GM21825 (cell line): Measurements from ENCODE around the gene NECTIN3.

ENCODE experiments used
- ATAC-seq: cut with Tn5 transposase; IDR thresholded peaks from one replicate; pipeline ENCODE4 v1.9.1; 2021; ENCODE audit warnings: mild to moderate bottlenecking, moderate library complexity; ENCODE audit not compliant: unreplicated experiment

NECTIN3 gene, protein sequence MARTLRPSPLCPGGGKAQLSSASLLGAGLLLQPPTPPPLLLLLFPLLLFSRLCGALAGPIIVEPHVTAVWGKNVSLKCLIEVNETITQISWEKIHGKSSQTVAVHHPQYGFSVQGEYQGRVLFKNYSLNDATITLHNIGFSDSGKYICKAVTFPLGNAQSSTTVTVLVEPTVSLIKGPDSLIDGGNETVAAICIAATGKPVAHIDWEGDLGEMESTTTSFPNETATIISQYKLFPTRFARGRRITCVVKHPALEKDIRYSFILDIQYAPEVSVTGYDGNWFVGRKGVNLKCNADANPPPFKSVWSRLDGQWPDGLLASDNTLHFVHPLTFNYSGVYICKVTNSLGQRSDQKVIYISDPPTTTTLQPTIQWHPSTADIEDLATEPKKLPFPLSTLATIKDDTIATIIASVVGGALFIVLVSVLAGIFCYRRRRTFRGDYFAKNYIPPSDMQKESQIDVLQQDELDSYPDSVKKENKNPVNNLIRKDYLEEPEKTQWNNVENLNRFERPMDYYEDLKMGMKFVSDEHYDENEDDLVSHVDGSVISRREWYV

GRCh38 chr3:111071257-111072030 is at the start of gene NECTIN3:
Gene NECTIN3, plus strand, starts transcription at chr3:111071816. Its CDS starts 202 bp downstream, at chr3:111072018.
- ATAC-seq: peak; percentile 69

DNA sequence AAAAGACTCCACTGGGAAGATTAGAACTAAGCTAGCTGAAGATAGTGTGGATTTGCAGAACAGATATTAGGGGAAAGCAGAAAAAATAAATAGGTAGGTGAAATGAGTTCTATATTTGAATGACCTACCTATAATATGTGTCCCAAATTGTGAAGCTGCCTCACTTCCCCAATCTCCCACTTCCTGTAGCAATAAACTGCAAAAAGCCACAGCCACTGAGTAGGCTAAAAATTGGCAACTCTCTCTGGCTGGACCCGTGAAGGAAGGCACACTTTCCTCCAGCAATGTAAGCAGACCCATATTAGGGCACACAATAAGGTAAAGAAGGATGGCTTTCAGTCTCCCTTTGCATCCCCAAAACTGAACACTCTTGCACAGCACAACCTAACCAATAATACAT is 43.7 kb upstream of the NECTIN3 start:
- ATAC-seq: no peak

- ATAC-seq: no peak
These were observed 40.1 kb upstream of the NECTIN3 start for GRCh38 chr3:111031538-111031937.

- ATAC-seq: no peak
These were observed 38.9 kb upstream of the NECTIN3 start for GRCh38 chr3:111032677-111033076.

DNA sequence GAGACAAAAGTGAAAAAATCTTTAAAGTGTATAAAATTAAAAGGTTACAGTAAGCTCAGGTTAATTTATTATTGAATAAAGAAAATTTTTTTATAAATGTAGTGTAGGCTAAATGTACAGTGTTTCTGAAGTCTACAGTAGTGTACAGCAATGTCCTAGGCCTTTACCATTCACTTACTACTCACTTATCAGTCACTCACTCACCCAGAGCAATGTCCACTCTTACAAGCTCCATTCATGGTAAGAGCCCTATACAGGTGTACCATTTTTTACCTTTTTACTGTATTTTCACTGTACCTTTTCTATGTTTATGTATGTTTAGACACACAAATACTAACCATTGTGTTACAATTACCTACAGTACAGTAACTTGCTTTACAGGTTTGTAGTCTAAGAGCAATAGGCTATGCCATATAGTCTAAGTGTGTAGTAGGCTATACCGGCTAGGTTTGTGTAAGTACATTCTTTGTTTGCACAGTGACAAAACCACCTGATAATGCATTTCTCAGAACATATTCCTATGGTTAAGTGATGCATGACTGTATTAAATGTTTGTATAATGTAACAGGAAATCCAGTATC is 38.1 kb upstream of the NECTIN3 start:
- ATAC-seq: no peak

- ATAC-seq: no peak
These were observed 36.3 kb upstream of the NECTIN3 start for GRCh38 chr3:111035316-111035715.

- ATAC-seq: no peak
These were observed 35.7 kb upstream of the NECTIN3 start for GRCh38 chr3:111035902-111036301.

- no peak for ATAC-seq
These were observed 30.7 kb upstream of the NECTIN3 start for GRCh38 chr3:111040959-111041358.

DNA sequence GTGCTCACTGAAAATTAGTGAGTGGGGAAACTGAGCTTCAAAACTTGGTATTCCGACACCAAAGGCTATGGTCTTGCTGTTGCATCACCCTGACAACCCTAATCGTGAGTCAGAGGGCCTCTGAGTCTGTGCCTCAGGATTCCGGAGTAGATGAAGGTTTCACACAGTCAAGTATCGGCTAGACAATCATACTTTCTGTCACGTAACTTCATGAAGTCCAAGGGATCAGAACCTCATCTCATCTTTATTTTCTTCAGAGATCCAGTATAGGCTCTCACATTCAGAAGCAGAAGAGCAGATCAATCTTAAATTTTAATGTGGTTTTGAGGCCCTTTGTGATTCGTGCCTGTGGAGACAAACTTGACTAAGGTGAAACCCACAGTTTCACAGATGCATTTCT is 26.1 kb upstream of the NECTIN3 start:
- no peak for ATAC-seq

GRCh38 chr3:111047042-111047441 is 24.6 kb upstream of the NECTIN3 start:
- no peak for ATAC-seq

- ATAC-seq: no peak
These were observed 23.7 kb upstream of the NECTIN3 start for GRCh38 chr3:111047812-111048435.

DNA sequence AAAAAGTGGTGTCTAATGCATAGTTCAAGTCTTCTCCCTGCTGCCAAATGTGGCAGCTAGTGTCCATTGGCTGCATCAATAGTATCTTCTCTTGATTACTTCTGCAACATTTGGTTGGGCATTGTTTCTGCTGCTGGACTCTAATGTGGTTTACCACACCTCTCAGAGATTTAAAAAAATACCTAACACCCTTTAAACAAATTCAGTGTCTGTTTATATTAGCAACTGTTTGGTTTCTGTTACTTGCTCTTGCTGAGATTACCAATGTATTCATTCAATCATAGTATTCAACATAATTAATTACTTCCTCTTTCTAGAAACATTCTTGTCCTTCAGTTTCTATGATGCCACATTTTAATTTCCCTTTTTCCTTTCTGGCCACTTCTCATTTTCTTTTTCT is 20.3 kb upstream of the NECTIN3 start:
- ATAC-seq: no peak

DNA sequence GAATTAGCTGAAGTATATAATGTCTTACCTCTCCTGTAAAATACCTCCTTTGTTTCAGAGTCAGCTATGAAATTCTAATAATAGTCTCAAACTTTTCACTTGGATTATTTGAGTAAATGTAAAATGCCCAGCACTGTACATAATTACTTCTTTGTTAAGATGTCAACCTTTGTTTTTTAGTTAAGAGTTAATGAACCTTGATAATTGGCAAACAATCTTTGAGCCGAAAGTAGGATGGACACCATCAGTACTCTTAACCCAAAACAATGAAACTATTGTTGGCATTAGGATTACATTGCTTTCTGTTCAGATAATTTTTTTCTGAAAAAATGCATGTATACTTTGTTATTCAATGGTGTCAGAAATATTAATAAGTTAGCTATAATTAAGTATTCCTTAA is 3.0 kb upstream of the NECTIN3 start:
- ATAC-seq: no peak

- ATAC-seq: no peak
These were observed 1.4 kb upstream of the NECTIN3 start for GRCh38 chr3:111069974-111070771.

- ATAC-seq: peak; percentile 5
These were observed 802 bp upstream of the NECTIN3 start for GRCh38 chr3:111070772-111071256.

GRCh38 chr3:111072031-111072921 is 660 bp downstream of the NECTIN3 start:
- ATAC-seq: peak; percentile 36

DNA sequence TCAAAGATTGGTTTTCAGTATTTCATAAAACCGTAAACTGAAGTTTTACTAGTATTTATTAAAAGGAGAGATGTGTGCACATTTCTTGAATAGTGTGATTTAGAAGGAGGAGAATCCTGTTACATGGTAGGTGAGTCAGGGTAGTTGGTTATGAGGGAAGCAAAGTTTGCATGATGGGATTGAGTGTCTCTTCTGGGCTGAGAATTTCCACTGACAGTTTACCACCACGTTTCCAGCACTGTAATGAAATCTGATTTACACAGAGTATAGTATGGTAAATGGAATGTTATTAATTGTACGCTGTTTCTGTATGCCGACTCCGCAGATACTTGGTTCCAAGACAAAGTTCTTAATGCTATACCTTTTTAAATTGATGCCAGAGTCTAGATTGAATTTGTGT is 1.6 kb downstream of the NECTIN3 start:
- ATAC-seq: no peak

DNA sequence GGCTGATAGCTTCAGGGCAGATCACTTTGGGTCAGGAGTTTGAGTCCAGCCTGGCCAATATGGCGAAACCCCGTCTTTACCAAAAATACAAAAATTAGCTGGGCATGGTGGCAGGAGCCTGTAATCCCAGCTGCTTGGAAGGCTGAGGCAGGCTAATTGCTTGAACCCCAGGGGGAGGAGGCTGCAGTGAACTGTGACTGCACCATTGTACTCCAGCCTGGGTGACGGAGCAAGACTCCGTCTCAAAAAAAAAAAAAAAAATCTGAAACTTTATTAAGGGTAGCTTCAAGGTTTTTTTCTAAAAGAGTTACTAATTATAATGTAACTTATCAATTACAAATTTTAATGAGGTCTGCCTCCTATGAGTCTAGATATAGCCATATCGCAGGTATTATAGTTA is 5.1 kb downstream of the NECTIN3 start:
- no peak for ATAC-seq

DNA sequence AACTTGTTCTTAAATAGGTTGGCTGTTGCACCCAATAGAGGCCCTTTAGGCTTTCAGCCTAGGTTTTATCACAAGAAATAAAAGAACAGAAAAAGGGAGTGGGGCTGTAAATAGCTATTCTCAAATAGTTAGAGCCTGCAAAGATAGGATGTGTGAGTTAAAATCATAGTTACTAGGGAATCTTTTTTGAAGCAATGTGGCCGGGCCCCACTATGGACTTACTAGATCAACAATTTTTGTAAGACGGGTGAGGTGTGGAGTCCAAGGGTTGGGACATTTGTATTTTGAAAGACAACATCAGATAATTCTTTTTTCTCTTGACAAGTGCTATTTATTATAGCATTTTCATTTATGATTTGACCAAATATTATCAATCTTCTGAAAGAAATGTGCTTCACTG is 5.8 kb downstream of the NECTIN3 start:
- ATAC-seq: no peak
